SU-DHL-6 (cell line): ENCODE measurements around the gene GGT5.

Source experiments
- H2AFZ ChIP-seq: fragments of 200-600 bp; sonication (generic); 2 replicates; pipeline ENCODE4 v1.6.1; 2014; ENCODE audit warnings: low read depth, mild to moderate bottlenecking, moderate library complexity, mixed read lengths, antibody characterized with exemption, low read length; ENCODE audit not compliant: severe bottlenecking
- H3F3A ChIP-seq: fragments of 200-600 bp; shearing (Covaris generic); 2 replicates; pipeline ENCODE4 v1.6.0; 2016; ENCODE audit warnings: antibody characterized with exemption, mild to moderate bottlenecking; ENCODE audit not compliant: insufficient read depth
- H3K27ac ChIP-seq: fragments of 200-600 bp; sonication (generic); 2 replicates; pipeline ENCODE4 v1.5.1; 2016; ENCODE audit warnings: low read depth, mild to moderate bottlenecking, low read length, moderate library complexity, mixed read lengths
- H3K27me3 ChIP-seq: fragments of 200-600 bp; sonication (generic), shearing (Covaris generic); 2 replicates; pipeline ENCODE4 v1.6.0; 2014; ENCODE audit warnings: mild to moderate bottlenecking, low read length
- H3K36me3 ChIP-seq: fragments of 200-600 bp; sonication (generic); 2 replicates; pipeline ENCODE4 v1.6.1; 2014; ENCODE audit warnings: mild to moderate bottlenecking, low read length, mixed read lengths
- H3K4me2 ChIP-seq: fragments of 300-600, 200-600 bp; shearing (Covaris generic), sonication (generic); 2 replicates; pipeline ENCODE4 v1.6.0; 2014; ENCODE audit warnings: low read length, low read depth, mild to moderate bottlenecking; ENCODE audit not compliant: poor library complexity, severe bottlenecking
- H3K4me3 ChIP-seq: fragments of 200-600 bp; sonication (generic); 2 replicates; pipeline ENCODE4 v1.5.1; 2014; ENCODE audit warnings: antibody characterized with exemption, low read length, mild to moderate bottlenecking, mixed read lengths; ENCODE audit not compliant: insufficient read depth, poor library complexity, severe bottlenecking
- H3K79me2 ChIP-seq: fragments of 200-600 bp; sonication (generic); 2 replicates; pipeline ENCODE4 v1.6.1; 2014; ENCODE audit warnings: mild to moderate bottlenecking, low read length, moderate library complexity; ENCODE audit not compliant: insufficient read depth
- H3K9ac ChIP-seq: fragments of 200-600 bp; sonication (generic); 2 replicates; pipeline ENCODE4 v1.7.0; 2014; ENCODE audit warnings: mild to moderate bottlenecking, low read length
- H3K9me2 ChIP-seq: fragments of 200-600 bp; sonication (generic); replicated peaks from 2 replicates; pipeline ENCODE4 v1.6.1; 2014; ENCODE audit warnings: low read length; ENCODE audit not compliant: insufficient read depth
- H3K9me3 ChIP-seq: fragments of 200-600 bp; sonication (generic); 2 replicates; pipeline ENCODE4 v1.6.1; 2014; ENCODE audit warnings: low read length, mixed read lengths; ENCODE audit not compliant: insufficient read depth
- H4K20me1 ChIP-seq: fragments of 200-600 bp; sonication (generic); 2 replicates; pipeline ENCODE4 v1.6.1; 2014; ENCODE audit warnings: low read depth, mild to moderate bottlenecking, antibody characterized with exemption, low read length, moderate library complexity, mixed read lengths
- CTCF ChIP-seq: fragments of 200-600 bp; sonication (generic); IDR thresholded peaks from one replicate; pipeline ENCODE4 v1.5.1; 2017; ENCODE audit warnings: antibody characterized with exemption, mild to moderate bottlenecking, low read length, moderate library complexity; ENCODE audit not compliant: insufficient read depth, poor library complexity, severe bottlenecking
- EZH2phosphoT487 ChIP-seq: fragments of 200-600 bp; sonication (generic), shearing (Covaris generic); conservative IDR thresholded peaks from 2 replicates; pipeline ENCODE4 v1.6.1; 2018; ENCODE audit warnings: mild to moderate bottlenecking, antibody characterized with exemption, low read length, moderate library complexity, mixed read lengths

GGT5 gene

GRCh38 chr22:24177456-24177855, 67.4 kb downstream of the GGT5 start:
- Histone ChIP-seq H4K20me1 (no peaks in the 10 kb centered on the region), H3K79me2 (no peaks in the 10 kb centered on the region), H3K27ac (no peak overlapping the region)

GRCh38 chr22:24177045-24177444, 67.8 kb downstream of the GGT5 start:
- Histone ChIP-seq H4K20me1 (no peaks in the 10 kb centered on the region), H3K9me3 (no peaks in the 10 kb centered on the region), H3K27ac (no peak overlapping the region), H3K4me2 (no peak overlapping the region), H3F3A (no peaks in the 10 kb centered on the region), H3K36me3 (no peaks in the 10 kb centered on the region), H3K27me3 (no peaks in the 10 kb centered on the region), H3K79me2 (no peaks in the 10 kb centered on the region), H3K9ac (no peak overlapping the region), H3K4me3 (no peak overlapping the region), H2AFZ (no peak overlapping the region), H3K9me2 (no peaks in the 10 kb centered on the region)
- TF ChIP-seq EZH2phosphoT487 (no peak), CTCF (no peak)

More at GRCh38 chr22:24177456-24177855, 67.4 kb downstream of the GGT5 start:
- H3F3A ChIP-seq = no peaks in the 10 kb centered on the region
- no peaks in the 10 kb centered on the region for H3K27me3 ChIP-seq
- H3K9me2 ChIP-seq = no peaks in the 10 kb centered on the region
- TF ChIP-seq CTCF (no peak), EZH2phosphoT487 (no peak)
- no peak overlapping the region for H3K9ac ChIP-seq
- H3K36me3 ChIP-seq = no peaks in the 10 kb centered on the region
- no peaks in the 10 kb centered on the region for H3K9me3 ChIP-seq
- no peak overlapping the region for H3K4me2 ChIP-seq
- no peak overlapping the region for H3K4me3 ChIP-seq
- H2AFZ ChIP-seq = no peak overlapping the region

- Histone ChIP-seq H3K9me3 (no peaks in the 10 kb centered on the region), H3K27ac (no peak overlapping the region), H3K79me2 (no peaks in the 10 kb centered on the region), H3K36me3 (no peaks in the 10 kb centered on the region), H3K27me3 (no peaks in the 10 kb centered on the region), H3K4me3 (no peak overlapping the region), H3K9me2 (no peaks in the 10 kb centered on the region), H3K9ac (no peak overlapping the region), H3K4me2 (no peak overlapping the region), H3F3A (no peaks in the 10 kb centered on the region), H4K20me1 (no peaks in the 10 kb centered on the region), H2AFZ (no peak overlapping the region)
- TF ChIP-seq EZH2phosphoT487 = no peak
- TF ChIP-seq CTCF = no peak
Observed at GRCh38 chr22:24176630-24177029, 68.3 kb downstream of the GGT5 start.
